PC-9 (cell line): Measurements from ENCODE around the gene UBQLN2.

Experiments
- CTCF ChIP-seq: fragments of 200-600 bp; sonication (generic); conservative IDR thresholded peaks from 2 replicates; pipeline ENCODE4 v1.6.1; 2017; ENCODE audit warnings: mixed run types, antibody characterized with exemption, mild to moderate bottlenecking, moderate library complexity
- EZH2 ChIP-seq: fragments of 200-600 bp; sonication (generic); IDR thresholded peaks from 2 replicates; pipeline ENCODE4 v1.8.0; 2017; ENCODE audit warnings: antibody characterized with exemption, low read depth

GRCh38 chrX:56550667-56551066 lies 12.8 kb upstream of the UBQLN2 start:
- TF ChIP-seq CTCF (no peak), EZH2 (no peak)
